Loucy (cell line): ENCODE results near the gene GPRC5A.

Source experiments
- H2AFZ ChIP-seq: fragments of 200-600 bp; sonication (generic); 2 replicates; pipeline ENCODE4 v1.6.0; 2016; ENCODE audit warnings: antibody characterized with exemption, mild to moderate bottlenecking, low read length, moderate library complexity
- H3F3A ChIP-seq: fragments of 200-600 bp; 2 replicates; pipeline ENCODE4 v1.6.0; 2016; ENCODE audit warnings: antibody characterized with exemption, low read depth, mild to moderate bottlenecking
- H3K27me3 ChIP-seq: fragments of 200-600 bp; sonication (generic); 2 replicates; pipeline ENCODE4 v1.6.1; 2014; ENCODE audit warnings: low read length, mild to moderate bottlenecking; ENCODE audit not compliant: insufficient read depth, poor library complexity, severe bottlenecking
- H3K36me3 ChIP-seq: fragments of 200-600 bp; sonication (generic); 2 replicates; pipeline ENCODE4 v1.6.1; 2016; ENCODE audit warnings: low read length; ENCODE audit not compliant: insufficient read depth
- H3K4me1 ChIP-seq: fragments of 200-600 bp; sonication (generic); 2 replicates; pipeline ENCODE4 v1.5.1; 2014; ENCODE audit warnings: low read length, mild to moderate bottlenecking; ENCODE audit not compliant: insufficient read depth, poor library complexity, severe bottlenecking
- H3K4me2 ChIP-seq: fragments of 200-600 bp; sonication (generic); 2 replicates; pipeline ENCODE4 v1.6.0; 2014; ENCODE audit warnings: antibody characterized with exemption, low read length, low read depth, mild to moderate bottlenecking; ENCODE audit not compliant: poor library complexity, severe bottlenecking
- H3K4me3 ChIP-seq: fragments of 200-600 bp; sonication (generic); 2 replicates; pipeline ENCODE4 v1.5.1; 2014; ENCODE audit warnings: low read length, mild to moderate bottlenecking, mixed read lengths; ENCODE audit not compliant: poor library complexity, severe bottlenecking
- H3K79me2 ChIP-seq: fragments of 200-600 bp; sonication (generic); 2 replicates; pipeline ENCODE4 v1.6.1; 2014; ENCODE audit warnings: low read length; ENCODE audit not compliant: insufficient read depth
- H3K9ac ChIP-seq: fragments of 200-600 bp; sonication (generic); 2 replicates; pipeline ENCODE4 v1.6.0; 2014; ENCODE audit warnings: mild to moderate bottlenecking, low read depth, low read length, moderate library complexity; ENCODE audit not compliant: poor library complexity, severe bottlenecking
- H3K9me2 ChIP-seq: fragments of 200-600 bp; sonication (generic); replicated peaks from 2 replicates; pipeline ENCODE4 v1.6.1; 2016; ENCODE audit warnings: low read depth, low read length, mixed read lengths
- H3K9me3 ChIP-seq: fragments of 200-600 bp; sonication (generic); 2 replicates; pipeline ENCODE4 v1.6.1; 2014; ENCODE audit warnings: mild to moderate bottlenecking, antibody characterized with exemption, low read length, low read depth; ENCODE audit not compliant: insufficient read depth
- H4K20me1 ChIP-seq: fragments of 200-600 bp; sonication (generic); 2 replicates; pipeline ENCODE4 v1.6.0; 2014; ENCODE audit warnings: antibody characterized with exemption, low read length, mild to moderate bottlenecking; ENCODE audit not compliant: insufficient read depth, poor library complexity, severe bottlenecking
- CTCF ChIP-seq: fragments of 200-600 bp; sonication (generic); conservative IDR thresholded peaks from 2 replicates; pipeline ENCODE4 v1.5.1; 2014; ENCODE audit warnings: mild to moderate bottlenecking, antibody characterized with exemption, low read length
- EZH2phosphoT487 ChIP-seq: fragments of 200-600 bp; IDR thresholded peaks from 2 replicates; pipeline ENCODE4 v1.6.1; 2018; ENCODE audit warnings: antibody characterized with exemption, mild to moderate bottlenecking, moderate library complexity, borderline replicate concordance

Gene GPRC5A

GRCh38 chr12:12893438-12893837 is 2.1 kb downstream of the GPRC5A start:
- no peak overlapping the region for H3K4me3 ChIP-seq
- H3K9me2 ChIP-seq = no peaks in the 10 kb centered on the region
- no peaks in the 10 kb centered on the region for H3K9me3 ChIP-seq
- no peaks in the 10 kb centered on the region for H3K79me2 ChIP-seq
- H3K36me3 ChIP-seq = no peaks in the 10 kb centered on the region
- H3F3A ChIP-seq = no peaks in the 10 kb centered on the region
- H4K20me1 ChIP-seq = no peaks in the 10 kb centered on the region
- H2AFZ ChIP-seq = no peak overlapping the region
- no peaks in the 10 kb centered on the region for H3K4me1 ChIP-seq
- H3K9ac ChIP-seq = no peak overlapping the region
- no peaks in the 10 kb centered on the region for H3K27me3 ChIP-seq
- no peak for TF ChIP-seq EZH2phosphoT487
- TF ChIP-seq CTCF = no peak
- no peak overlapping the region for H3K4me2 ChIP-seq

GRCh38 chr12:12896260-12896659 is 4.9 kb downstream of the GPRC5A start:
- Histone ChIP-seq H3K4me1 (no peaks in the 10 kb centered on the region), H3K4me3 (no peak overlapping the region), H3K36me3 (no peaks in the 10 kb centered on the region), H3K9me3 (no peaks in the 10 kb centered on the region), H4K20me1 (no peaks in the 10 kb centered on the region), H3K4me2 (no peak overlapping the region), H3F3A (no peaks in the 10 kb centered on the region), H3K27me3 (no peaks in the 10 kb centered on the region), H3K9me2 (no peaks in the 10 kb centered on the region), H3K79me2 (no peaks in the 10 kb centered on the region), H2AFZ (no peak overlapping the region), H3K9ac (no peak overlapping the region)
- TF ChIP-seq EZH2phosphoT487 (no peak), CTCF (no peak)

GRCh38 chr12:12897302-12897701 is 5.9 kb downstream of the GPRC5A start:
- Histone ChIP-seq H3K36me3 (no peaks in the 10 kb centered on the region), H3K27me3 (no peaks in the 10 kb centered on the region), H3K79me2 (no peaks in the 10 kb centered on the region), H3K4me3 (no peak overlapping the region), H3F3A (no peaks in the 10 kb centered on the region), H3K4me1 (no peaks in the 10 kb centered on the region), H3K9me2 (no peaks in the 10 kb centered on the region), H3K9ac (no peak overlapping the region), H4K20me1 (no peaks in the 10 kb centered on the region), H3K9me3 (no peaks in the 10 kb centered on the region), H3K4me2 (no peak overlapping the region), H2AFZ (no peak overlapping the region)
- no peak for TF ChIP-seq EZH2phosphoT487
- TF ChIP-seq CTCF = no peak
